Suprapubic skin (tissue), 4 donors: Measurements from ENCODE around the gene PDE3A. TPM values are rescaled to one million over a fixed set of nuclear protein-coding genes. Genes with fewer than 3 reads are reported as not detected.
"Not testable (repeated sequence)": the region's sequence is repeated elsewhere in the genome, so short reads cannot be mapped to it uniquely, and the experiment has no call there.

Source experiments
- DNase-seq, 2 donors: peaks; one replicate each; pipeline ENCODE4 v3.0.0-alpha.2; 2019; ENCODE audit warnings: low spot score in 2 of 2
- H3K27ac ChIP-seq: fragments of 200-600 bp; sonication (generic); one replicate; pipeline ENCODE4 v1.5.1; 2019
- H3K27me3 ChIP-seq: fragments of 200-600 bp; sonication (generic); one replicate; pipeline ENCODE4 v1.5.1; 2019
- H3K36me3 ChIP-seq: fragments of 200-600 bp; sonication (generic); one replicate; pipeline ENCODE4 v1.5.1; 2019
- H3K4me1 ChIP-seq: fragments of 200-600 bp; sonication (generic); one replicate; pipeline ENCODE4 v1.5.1; 2019
- H3K4me3 ChIP-seq: fragments of 200-600 bp; sonication (generic); one replicate; pipeline ENCODE4 v1.5.1; 2019; ENCODE audit warnings: mild to moderate bottlenecking
- H3K9me3 ChIP-seq: fragments of 200-600 bp; sonication (generic); one replicate; pipeline ENCODE4 v1.5.1; 2019
- EP300 ChIP-seq: sonication (generic); formaldehyde crosslinking; IDR thresholded peaks from one replicate; pipeline ENCODE4 v1.6.1; 2017; ENCODE audit warnings: antibody characterized with exemption
- POLR2A ChIP-seq, 2 donors: fragments of 450-650 bp; IDR thresholded peaks; one replicate each; pipeline ENCODE4 v1.6.1; 2017; ENCODE audit warnings: antibody characterized with exemption in 2 of 2, mild to moderate bottlenecking in 2 of 2, moderate library complexity in 2 of 2
- POLR2AphosphoS5 ChIP-seq, 3 donors: sonication (generic); formaldehyde crosslinking; IDR thresholded peaks; one replicate each; pipeline ENCODE4 v1.6.1; 2017; ENCODE audit warnings: antibody characterized with exemption in 3 of 3
- WGBS: methylation state at CpG from one replicate; pipeline ENCODE4 v1.1.5; 2018; 5-methylcytosine and 5-hydroxymethylcytosine counted together
- total RNA-seq, 4 donors: library from RNA; depleted of rRNA; stranded (reverse); fragments of >200 nt; gene quantifications; one replicate each; pipeline ENCODE4 v1.1.0, GENCODE V29; 2016
- TF ChIP-seq, protein P1 (sequence below), 2 donors: fragments of 200-600 bp in 1 of 2; fragments of 450-650 bp in 1 of 2; sonication (generic) in 1 of 2; IDR thresholded peaks; one replicate each; pipeline ENCODE4 v1.5.1; 2016 to 2019; ENCODE audit warnings: antibody characterized with exemption in 2 of 2, mild to moderate bottlenecking in 1 of 2, moderate library complexity in 1 of 2

The PDE3A gene
- total RNA-seq = 1 to 10 TPM in 3 of 4 donors, under 1 TPM in 1; 0.79 to 3.4 (median 1.4) TPM

DNA sequence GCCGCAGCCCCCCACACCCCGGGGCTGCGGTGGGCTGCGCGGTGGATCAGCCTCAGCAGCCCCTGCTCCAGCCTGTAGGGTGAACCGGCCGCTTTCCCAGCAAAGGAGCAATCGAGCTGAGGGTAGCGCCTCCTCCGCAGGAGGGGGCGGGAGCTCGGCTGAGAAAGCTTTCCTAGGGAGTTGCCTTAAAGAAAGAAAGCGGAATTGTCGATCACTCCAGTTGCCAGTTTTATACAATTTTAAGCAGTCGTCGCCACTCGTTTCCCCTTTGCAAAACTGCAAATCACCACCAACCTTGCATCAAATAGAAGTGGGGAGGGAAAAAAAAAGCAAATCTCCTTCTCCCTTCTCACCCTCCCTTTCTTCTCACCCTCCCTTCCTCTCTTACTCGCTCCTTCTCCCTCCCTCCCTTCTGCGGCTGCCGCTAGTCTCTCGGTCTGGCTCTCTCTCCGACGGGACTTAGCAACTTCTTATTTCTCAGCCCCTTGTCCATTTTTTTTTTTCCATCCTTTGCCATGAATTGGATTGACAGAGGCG lies at the start of gene PDE3A:
Gene PDE3A, plus strand, starts transcription at position 424 of the 537 bp plus-strand sequence. CDS start 748 bp downstream, outside the sequence.
- WGBS = under 1% methylated on average over 24 of the region's 24 CpGs

DNA sequence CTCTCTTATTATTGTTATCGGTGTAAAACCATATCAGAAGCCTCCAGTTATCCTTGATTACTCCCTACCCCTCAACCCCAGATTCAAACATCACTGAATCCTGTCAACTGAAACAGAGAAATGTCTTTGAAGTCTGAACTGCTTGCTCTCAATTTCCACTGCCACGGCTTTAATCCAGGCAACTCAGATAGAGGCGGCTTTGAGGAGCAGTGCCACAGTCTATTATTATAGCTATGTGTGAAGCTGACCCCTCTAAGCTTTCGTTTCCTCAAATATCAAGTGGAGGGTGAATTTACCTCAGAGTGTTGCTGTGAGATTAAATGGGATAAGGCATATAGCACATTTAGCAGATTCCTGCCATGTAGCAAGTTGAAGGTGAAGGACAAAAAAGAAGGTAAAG lies 49.0 kb upstream of the PDE3A start:
- no peaks in the 10 kb centered on the region for H3K36me3 ChIP-seq
- no peak for TF ChIP-seq POLR2AphosphoS5 (IDR thresholded peaks at IDR 0.05)
- TF ChIP-seq EP300 = no peak
- TF ChIP-seq, protein P1, sequence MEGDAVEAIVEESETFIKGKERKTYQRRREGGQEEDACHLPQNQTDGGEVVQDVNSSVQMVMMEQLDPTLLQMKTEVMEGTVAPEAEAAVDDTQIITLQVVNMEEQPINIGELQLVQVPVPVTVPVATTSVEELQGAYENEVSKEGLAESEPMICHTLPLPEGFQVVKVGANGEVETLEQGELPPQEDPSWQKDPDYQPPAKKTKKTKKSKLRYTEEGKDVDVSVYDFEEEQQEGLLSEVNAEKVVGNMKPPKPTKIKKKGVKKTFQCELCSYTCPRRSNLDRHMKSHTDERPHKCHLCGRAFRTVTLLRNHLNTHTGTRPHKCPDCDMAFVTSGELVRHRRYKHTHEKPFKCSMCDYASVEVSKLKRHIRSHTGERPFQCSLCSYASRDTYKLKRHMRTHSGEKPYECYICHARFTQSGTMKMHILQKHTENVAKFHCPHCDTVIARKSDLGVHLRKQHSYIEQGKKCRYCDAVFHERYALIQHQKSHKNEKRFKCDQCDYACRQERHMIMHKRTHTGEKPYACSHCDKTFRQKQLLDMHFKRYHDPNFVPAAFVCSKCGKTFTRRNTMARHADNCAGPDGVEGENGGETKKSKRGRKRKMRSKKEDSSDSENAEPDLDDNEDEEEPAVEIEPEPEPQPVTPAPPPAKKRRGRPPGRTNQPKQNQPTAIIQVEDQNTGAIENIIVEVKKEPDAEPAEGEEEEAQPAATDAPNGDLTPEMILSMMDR (IDR thresholded peaks at IDR 0.05) = no peak
- TF ChIP-seq POLR2A (IDR thresholded peaks at IDR 0.05) = no peak
- H3K4me1 ChIP-seq = no peaks in the 10 kb centered on the region
- H3K27ac ChIP-seq = no peak overlapping the region
- no peaks in the 10 kb centered on the region for H3K9me3 ChIP-seq
- DNase-seq = no peak
- no peak overlapping the region for H3K4me3 ChIP-seq
- 72% methylated on average over 4 of the region's 4 CpGs for WGBS
- no peaks in the 10 kb centered on the region for H3K27me3 ChIP-seq

More for the DNA sequence above, at the start of gene PDE3A:
- H3K36me3 ChIP-seq = no peaks in the 10 kb centered on the region
- peaks cover 13% of the 10 kb centered on the region for H3K4me1 ChIP-seq
- H3K27me3 ChIP-seq = peaks cover 22% of the 10 kb centered on the region
- TF ChIP-seq, protein P1 (IDR thresholded peaks at IDR 0.05) = no peak
- TF ChIP-seq POLR2AphosphoS5 (IDR thresholded peaks at IDR 0.05) = no peak
- no peak for TF ChIP-seq EP300
- no peak for TF ChIP-seq POLR2A (IDR thresholded peaks at IDR 0.05)
- no peaks in the 10 kb centered on the region for H3K9me3 ChIP-seq
- DNase-seq = peak; percentile 71 to 81
- H3K4me3 ChIP-seq = peak within 1 kb of the TSS; percentile 68
- H3K27ac ChIP-seq = peak within 1 kb of the TSS; percentile 38

DNA sequence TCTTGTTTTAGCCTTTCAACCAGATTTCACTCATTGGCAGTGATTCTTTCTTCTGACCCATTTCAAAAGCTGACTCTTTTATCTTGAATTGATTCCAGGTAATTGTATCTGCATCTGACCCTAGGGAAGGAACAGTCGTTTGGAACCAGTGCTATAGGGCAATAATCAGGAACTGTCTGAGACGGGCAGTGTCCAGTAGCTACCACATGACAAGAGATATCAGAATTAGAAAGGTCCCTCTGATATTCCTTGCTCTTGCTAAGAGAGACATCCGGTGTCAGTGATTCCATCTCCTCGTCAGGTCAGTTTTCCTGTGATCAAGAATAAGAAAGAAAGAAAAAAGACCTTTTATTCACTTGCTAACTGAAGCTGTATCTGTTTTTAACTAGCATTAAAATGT lies 47.8 kb upstream of the PDE3A start:
- Histone ChIP-seq H3K4me1 (no peaks in the 10 kb centered on the region), H3K4me3 (no peak overlapping the region), H3K9me3 (no peaks in the 10 kb centered on the region), H3K27me3 (no peaks in the 10 kb centered on the region), H3K27ac (no peak overlapping the region), H3K36me3 (no peaks in the 10 kb centered on the region)
- no peak for DNase-seq
- WGBS = 42% methylated on average over 4 of the region's 4 CpGs
- no peak for TF ChIP-seq EP300
- TF ChIP-seq POLR2A (IDR thresholded peaks at IDR 0.05) = no peak
- TF ChIP-seq, protein P1 (IDR thresholded peaks at IDR 0.05) = no peak
- no peak for TF ChIP-seq POLR2AphosphoS5 (IDR thresholded peaks at IDR 0.05)

DNA sequence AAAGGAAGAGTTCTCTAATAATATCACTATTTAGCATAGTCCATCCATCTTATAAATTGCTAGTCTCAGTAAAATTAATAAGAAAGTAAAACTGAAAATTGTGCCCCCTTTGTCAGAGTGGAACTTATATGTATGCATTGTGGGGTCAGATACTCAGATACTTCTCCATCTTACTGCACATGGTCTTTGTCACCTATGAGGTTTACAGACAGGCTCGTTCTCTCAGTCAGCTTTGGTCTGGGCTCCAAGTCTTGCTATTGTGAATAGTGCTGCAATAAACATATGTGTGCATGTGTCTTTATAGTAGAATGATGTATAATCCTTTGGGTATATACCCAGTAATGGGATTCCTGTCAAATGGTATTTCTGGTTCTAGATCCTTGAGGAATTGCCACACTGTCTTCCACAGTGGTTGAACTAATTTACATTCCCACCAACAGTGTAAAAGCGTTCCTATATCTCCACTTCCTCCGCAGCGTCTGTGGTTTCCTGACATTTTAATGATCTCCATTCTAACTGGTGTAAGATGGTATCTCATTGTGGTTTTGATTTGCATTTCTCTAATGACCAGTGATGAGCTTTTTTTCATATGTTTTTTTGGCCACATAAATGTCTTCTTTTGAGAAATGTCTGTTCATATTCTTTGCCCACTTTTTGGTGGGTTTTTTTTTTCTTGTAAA lies 37.4 kb upstream of the PDE3A start:
- not testable (repeated sequence) for DNase-seq, H3K4me1 ChIP-seq, H3K27me3 ChIP-seq, H3K4me3 ChIP-seq, H3K27ac ChIP-seq, H3K36me3 ChIP-seq, H3K9me3 ChIP-seq
- 71% methylated on average over 4 of the region's 4 CpGs for WGBS

DNA sequence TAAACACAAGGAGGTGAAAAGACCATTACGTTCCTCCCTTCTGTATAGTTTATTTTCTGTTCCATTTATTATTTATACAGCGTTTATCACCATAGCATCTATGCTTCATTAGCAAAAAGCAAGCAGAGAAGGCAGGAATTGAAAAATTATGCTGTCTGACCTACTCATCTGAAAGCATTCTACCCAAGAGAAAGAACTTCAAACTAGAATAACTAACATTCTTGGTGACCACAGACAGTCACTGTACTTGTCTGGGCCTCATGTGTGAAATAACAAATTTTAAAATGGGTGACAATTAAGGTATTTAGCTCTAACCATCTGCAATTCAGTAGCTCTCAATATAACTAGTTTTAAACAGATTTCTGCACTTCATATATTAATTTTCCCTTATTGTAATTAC lies 29.3 kb upstream of the PDE3A start:
- no peaks in the 10 kb centered on the region for H3K36me3 ChIP-seq
- WGBS = 77% methylated on average over 2 of the region's 2 CpGs
- H3K9me3 ChIP-seq = peaks cover 8% of the 10 kb centered on the region
- no peaks in the 10 kb centered on the region for H3K27me3 ChIP-seq
- TF ChIP-seq EP300 = no peak
- TF ChIP-seq, protein P1 (IDR thresholded peaks at IDR 0.05) = no peak
- no peak for TF ChIP-seq POLR2A (IDR thresholded peaks at IDR 0.05)
- no peak for TF ChIP-seq POLR2AphosphoS5 (IDR thresholded peaks at IDR 0.05)
- H3K4me3 ChIP-seq = no peak overlapping the region
- no peak for DNase-seq
- H3K4me1 ChIP-seq = no peaks in the 10 kb centered on the region
- H3K27ac ChIP-seq = no peak overlapping the region
